Lung (tissue), 12 donors: ENCODE measurements around the gene ALDH4A1. TPM values are rescaled to one million over a fixed set of nuclear protein-coding genes. Genes with fewer than 3 reads are reported as not detected.

ENCODE experiments used
- ATAC-seq: fragments of 200-7000 bp; cut with Tn5 transposase; one replicate; pipeline ENCODE4 v1.9.1; 2020; ENCODE audit warnings: moderate number of reproducible peaks; ENCODE audit not compliant: insufficient read depth, low FRiP score
- DNase-seq, 3 donors: peaks; one replicate each; pipeline ENCODE4 v3.0.0-alpha.2; 2013 to 2017
- H3K27ac ChIP-seq, 2 donors: one replicate each; pipeline ENCODE4 v1.5.1; 2013; ENCODE audit warnings: mild to moderate bottlenecking in 2 of 2, moderate library complexity in 2 of 2, control low read depth in 1 of 2, inconsistent platforms in 1 of 2, low read depth in 1 of 2, low read length in 1 of 2
- H3K27me3 ChIP-seq, 3 donors: one replicate each; pipeline ENCODE4 v1.5.1; 2013; ENCODE audit warnings: low read length in 2 of 3; ENCODE audit not compliant: control insufficient read depth in 3 of 3, insufficient read depth in 3 of 3
- H3K36me3 ChIP-seq, 4 donors: one replicate each; pipeline ENCODE4 v1.5.1; 2013; ENCODE audit warnings: low read length in 4 of 4, mild to moderate bottlenecking in 1 of 4, moderate library complexity in 1 of 4; ENCODE audit not compliant: control insufficient read depth in 4 of 4, insufficient read depth in 4 of 4
- H3K4me1 ChIP-seq, 5 donors: one replicate each; pipeline ENCODE4 v1.5.1; 2013; ENCODE audit warnings: low read length in 5 of 5, mild to moderate bottlenecking in 2 of 5, moderate library complexity in 1 of 5; ENCODE audit not compliant: control insufficient read depth in 5 of 5, insufficient read depth in 5 of 5
- H3K4me3 ChIP-seq: one replicate; pipeline ENCODE4 v1.5.1; 2013; ENCODE audit warnings: mild to moderate bottlenecking, control low read depth, moderate library complexity
- H3K9ac ChIP-seq, 2 donors: one replicate each; pipeline ENCODE4 v1.5.1; 2013; ENCODE audit warnings: low read length in 2 of 2, control low read depth in 1 of 2; ENCODE audit not compliant: insufficient read depth in 1 of 2
- H3K9me3 ChIP-seq, 4 donors: one replicate each; pipeline ENCODE4 v1.5.1; 2013; ENCODE audit warnings: low read length in 3 of 4, mild to moderate bottlenecking in 1 of 4, moderate library complexity in 1 of 4; ENCODE audit not compliant: control insufficient read depth in 4 of 4, insufficient read depth in 3 of 4
- WGBS, 2 donors: extraction: QIAGEN DNeasy Blood & Tissue Kit; methylation state at CpG; one replicate each; pipeline ENCODE4 v1.1.7; 2013; 5-methylcytosine and 5-hydroxymethylcytosine counted together
- polyA plus RNA-seq, 2 donors: library from polyadenylated mRNA; stranded (reverse); fragments of 200-250 nt; gene quantifications; one replicate each; pipeline ENCODE4 v1.2.1, GENCODE V29; 2013
- total RNA-seq, 2 donors: library from RNA; depleted of rRNA in 1 of 2; stranded (reverse); fragments of >200 nt in 1 of 2; gene quantifications; one replicate each; pipeline ENCODE4 v1.2.1, GENCODE V29; 2014 to 2021
- TF ChIP-seq, protein P1 (sequence below): IDR thresholded peaks from 2 replicates; pipeline ENCODE4 v1.5.1; 2012; ENCODE audit warnings: mild to moderate bottlenecking; ENCODE audit errors: control extremely low read depth, extremely low read depth
- donor health status: control.
- donor health status: control.
- donor health status: Bipolar disorder and iron deficiency.
- donor health status: healthy.
- donor health status: DM: yes; HTN: yes; CAD: no.

ALDH4A1 gene
- total and polyA plus RNA-seq, 4 donors = 6.4 to 16.3 (median 11.2) TPM

- WGBS, 2 donors = 92 to 98% methylated on average over 10 of the region's 10 CpGs
- Histone ChIP-seq H3K9me3 (no peaks in the 10 kb centered on the region), H3K36me3 (peaks cover 0 to 5% (median 2%) of the 10 kb centered on the region in 4 donors), H3K9ac (no peak overlapping the region), H3K27me3 (no peaks in the 10 kb centered on the region), H3K4me1 (peaks cover 0 to 4% (median 0%) of the 10 kb centered on the region in 5 donors), H3K4me3 (no peak overlapping the region), H3K27ac (no peak overlapping the region)
- ATAC-seq (no peak), DNase-seq (no peak)
- TF ChIP-seq, protein P1, sequence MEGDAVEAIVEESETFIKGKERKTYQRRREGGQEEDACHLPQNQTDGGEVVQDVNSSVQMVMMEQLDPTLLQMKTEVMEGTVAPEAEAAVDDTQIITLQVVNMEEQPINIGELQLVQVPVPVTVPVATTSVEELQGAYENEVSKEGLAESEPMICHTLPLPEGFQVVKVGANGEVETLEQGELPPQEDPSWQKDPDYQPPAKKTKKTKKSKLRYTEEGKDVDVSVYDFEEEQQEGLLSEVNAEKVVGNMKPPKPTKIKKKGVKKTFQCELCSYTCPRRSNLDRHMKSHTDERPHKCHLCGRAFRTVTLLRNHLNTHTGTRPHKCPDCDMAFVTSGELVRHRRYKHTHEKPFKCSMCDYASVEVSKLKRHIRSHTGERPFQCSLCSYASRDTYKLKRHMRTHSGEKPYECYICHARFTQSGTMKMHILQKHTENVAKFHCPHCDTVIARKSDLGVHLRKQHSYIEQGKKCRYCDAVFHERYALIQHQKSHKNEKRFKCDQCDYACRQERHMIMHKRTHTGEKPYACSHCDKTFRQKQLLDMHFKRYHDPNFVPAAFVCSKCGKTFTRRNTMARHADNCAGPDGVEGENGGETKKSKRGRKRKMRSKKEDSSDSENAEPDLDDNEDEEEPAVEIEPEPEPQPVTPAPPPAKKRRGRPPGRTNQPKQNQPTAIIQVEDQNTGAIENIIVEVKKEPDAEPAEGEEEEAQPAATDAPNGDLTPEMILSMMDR = no peak
Observed at GRCh38 chr1:18876210-18876609, 26.1 kb downstream of the ALDH4A1 start.

GRCh38 chr1:18875796-18876128 lies 26.6 kb downstream of the ALDH4A1 start:
- no peaks in the 10 kb centered on the region for H3K27me3 ChIP-seq
- peaks cover 0 to 4% (median 0%) of the 10 kb centered on the region in 5 donors for H3K4me1 ChIP-seq
- 90 to 95% methylated on average over 3 of the region's 3 CpGs for WGBS, 2 donors
- no peak overlapping the region for H3K9ac ChIP-seq
- DNase-seq = no peak
- no peak overlapping the region for H3K27ac ChIP-seq
- H3K9me3 ChIP-seq = no peaks in the 10 kb centered on the region
- ATAC-seq = no peak
- TF ChIP-seq, protein P1 = no peak
- peaks cover 0 to 4% (median under 1%) of the 10 kb centered on the region in 4 donors for H3K36me3 ChIP-seq
- H3K4me3 ChIP-seq = no peak overlapping the region

DNA sequence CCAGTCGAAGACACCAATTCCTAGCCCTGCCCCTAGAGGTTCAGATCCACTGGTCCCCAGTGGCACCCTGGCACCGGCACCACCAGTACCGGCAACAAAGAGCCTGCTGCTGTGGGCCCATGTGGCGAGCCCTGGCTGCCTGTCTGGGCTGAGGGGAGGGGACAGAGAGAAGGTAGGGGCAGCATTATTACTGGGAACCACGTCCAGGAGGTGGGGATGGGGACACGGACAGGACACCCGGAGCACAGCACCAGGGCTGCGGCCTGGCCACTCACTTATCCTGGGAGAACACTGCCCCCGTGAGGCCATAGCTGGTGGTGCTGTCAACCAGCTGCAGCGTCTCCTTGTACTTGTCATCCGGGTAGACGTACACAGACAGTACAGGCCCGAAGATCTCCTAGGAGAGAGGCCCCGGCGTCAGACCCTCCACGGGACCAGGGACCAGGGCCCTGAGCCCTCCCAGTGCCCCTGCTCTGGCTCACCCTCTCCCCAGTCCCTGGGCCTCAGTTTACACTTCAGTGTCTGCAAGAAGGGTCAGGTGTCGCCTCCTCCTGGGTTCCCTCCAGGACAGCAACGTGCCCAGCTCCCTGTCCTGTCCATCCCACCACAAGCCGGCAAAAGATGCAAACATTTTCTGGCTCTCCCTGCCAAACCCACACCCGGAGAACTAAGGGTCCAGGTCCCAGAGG lies 27.1 kb downstream of the ALDH4A1 start:
- peaks cover 0 to 4% (median 0%) of the 10 kb centered on the region in 5 donors for H3K4me1 ChIP-seq
- WGBS, 2 donors = 46 to 66% methylated on average over 20 of the region's 20 CpGs
- no peaks in the 10 kb centered on the region for H3K27me3 ChIP-seq
- no peak overlapping the region for H3K9ac ChIP-seq
- no peak overlapping the region for H3K27ac ChIP-seq
- H3K36me3 ChIP-seq = peaks cover 0 to 4% (median 0%) of the 10 kb centered on the region in 4 donors
- TF ChIP-seq, protein P1 = peak; percentile 23
- ATAC-seq (peak; percentile 53), DNase-seq (peak; percentile 89 to 93 (median 91))
- no peak overlapping the region for H3K4me3 ChIP-seq
- no peaks in the 10 kb centered on the region for H3K9me3 ChIP-seq
